Keratinocyte (primary cell): ENCODE data around the gene CRADD. TPM values are rescaled to one million over a fixed set of nuclear protein-coding genes. Genes with fewer than 3 reads are reported as not detected.

Source experiments
- DNase-seq: peaks from one replicate; pipeline ENCODE4 v3.0.0-alpha.2; 2011; ENCODE audit warnings: low read depth, missing footprints, low spot score
- FAIRE-seq: peaks from 2 replicates; lab custom pipeline; 2011; peaks lifted over from hg19 to GRCh38; lab: Jason Lieb, UNC
- H2AFZ ChIP-seq: 2 replicates; pipeline ENCODE4 v1.6.0; 2012; ENCODE audit warnings: low read length, control low read depth, inconsistent platforms; ENCODE audit not compliant: control insufficient read depth
- H3K27ac ChIP-seq: 2 replicates; pipeline ENCODE4 v1.5.1; 2011; ENCODE audit warnings: low read length; ENCODE audit not compliant: control insufficient read depth, insufficient read depth
- H3K27me3 ChIP-seq: 3 replicates; pipeline ENCODE4 v1.6.0; 2011; ENCODE audit warnings: low read length; ENCODE audit not compliant: control insufficient read depth, insufficient read depth; ENCODE audit errors: extremely low read depth
- H3K36me3 ChIP-seq, 2 experiments: 2 replicates in 1 of 2; 3 replicates in 1 of 2; pipeline ENCODE4 v1.5.1; 2011; ENCODE audit warnings: low read length in 2 of 2, mild to moderate bottlenecking in 1 of 2; ENCODE audit not compliant: control insufficient read depth in 2 of 2, insufficient read depth in 2 of 2; ENCODE audit errors: extremely low read depth in 1 of 2
- H3K4me1 ChIP-seq: 3 replicates; pipeline ENCODE4 v1.5.1; 2011; ENCODE audit warnings: low read length; ENCODE audit not compliant: control insufficient read depth, insufficient read depth; ENCODE audit errors: extremely low read depth
- H3K4me2 ChIP-seq: 3 replicates; pipeline ENCODE4 v1.6.0; 2011; ENCODE audit warnings: low read depth, low read length; ENCODE audit not compliant: control insufficient read depth, insufficient read depth; ENCODE audit errors: extremely low read depth
- H3K4me3 ChIP-seq, 3 experiments: fragments of 200-600 bp in 1 of 3; sonication (generic) in 1 of 3; 2 replicates in 2 of 3; 3 replicates in 1 of 3; pipeline ENCODE4 v1.5.1; 2011 to 2016; ENCODE audit warnings: low read length in 3 of 3, mild to moderate bottlenecking in 3 of 3, control low read depth in 2 of 3, inconsistent platforms in 1 of 3, low read depth in 1 of 3, mixed read lengths in 1 of 3, mixed run types in 1 of 3, moderate library complexity in 1 of 3; ENCODE audit not compliant: control insufficient read depth in 2 of 3, insufficient read depth in 2 of 3; ENCODE audit errors: extremely low read depth in 1 of 3
- H3K79me2 ChIP-seq: 2 replicates; pipeline ENCODE4 v1.6.0; 2012; ENCODE audit warnings: low read length; ENCODE audit not compliant: control insufficient read depth, insufficient read depth
- H3K9ac ChIP-seq: 3 replicates; pipeline ENCODE4 v1.6.0; 2011; ENCODE audit warnings: low read length; ENCODE audit not compliant: control insufficient read depth, insufficient read depth; ENCODE audit errors: extremely low read depth
- H3K9me1 ChIP-seq: 3 replicates; pipeline ENCODE4 v1.6.0; 2011; ENCODE audit warnings: low read length; ENCODE audit not compliant: control insufficient read depth, insufficient read depth; ENCODE audit errors: extremely low read depth
- H3K9me3 ChIP-seq: 2 replicates; pipeline ENCODE4 v1.5.1; 2012; ENCODE audit warnings: low read depth, low read length; ENCODE audit not compliant: control insufficient read depth
- H4K20me1 ChIP-seq: 3 replicates; pipeline ENCODE4 v1.6.0; 2011; ENCODE audit warnings: low read length; ENCODE audit not compliant: control insufficient read depth, insufficient read depth; ENCODE audit errors: extremely low read depth
- CTCF ChIP-seq, 3 experiments: IDR thresholded peaks in 1 of 3; conservative IDR thresholded peaks in 1 of 3; optimal IDR thresholded peaks in 1 of 3; 2 replicates in 2 of 3; 3 replicates in 1 of 3; pipeline versions ENCODE3 to v1.5.1; 2011; ENCODE audit warnings: low read length in 3 of 3, mild to moderate bottlenecking in 3 of 3, moderate library complexity in 2 of 3, control low read depth in 1 of 3, inconsistent platforms in 1 of 3; ENCODE audit not compliant: insufficient read depth in 2 of 3; ENCODE audit errors: extremely low read depth in 1 of 3
- EZH2 ChIP-seq: IDR thresholded peaks from one replicate; pipeline ENCODE4 v1.6.1; 2012; ENCODE audit warnings: inconsistent platforms, mild to moderate bottlenecking, low read length, moderate library complexity
- dilution Hi-C: fragments of 300-500 bp; cut with MboI; formaldehyde crosslinking; loops from one replicate; pipeline ENCODE4 v1.7.0; 2020; ENCODE audit warnings: low sequenced_read_pairs; ENCODE audit not compliant: extremely low pct_ligation_motif_present
- polyA plus RNA-seq, 5 experiments: library from polyadenylated mRNA; depleted of rRNA in 3 of 5; stranded (reverse) in 3 of 5; stranded (forward) in 1 of 5; unstranded in 1 of 5; fragments of >200 nt; gene quantifications; 1 replicate in 1 of 5; 2 replicates in 3 of 5; 3 replicates in 1 of 5; pipeline versions ENCODE4 v1.2.1 to v1.2.3, GENCODE V29; 2011 to 2012; ENCODE audit warnings: missing spikeins in 2 of 5, low read depth in 1 of 5, low replicate concordance in 1 of 5

CRADD gene
- polyA plus RNA-seq, 1 donor (not counting 4 experiments of a cell fraction or from before 2014, with no cell fraction given), result 11.2 TPM

- TF ChIP-seq CTCF (optimal IDR thresholded peaks at IDR 0.05 in 1 of 3, IDR thresholded peaks at IDR 0.05 in 1 of 3, conservative IDR thresholded peaks at IDR 0.05 in 1 of 3; ENCODE audit: extremely low read depth in 1 of 3, insufficient read depth in 2 of 3, low read length in 3 of 3) (no peak), EZH2 (no peak)
- no peaks in the 10 kb centered on the region for H3K27me3 ChIP-seq
- DNase-seq (no peak), FAIRE-seq (no peak)
- no peak overlapping the region for H3K4me3 ChIP-seq
- H3K27ac ChIP-seq, result no peak overlapping the region
- H3K4me2 ChIP-seq, result no peak overlapping the region
- H3K9me1 ChIP-seq, result no peaks in the 10 kb centered on the region
- no peaks in the 10 kb centered on the region for H4K20me1 ChIP-seq
- H3K36me3 ChIP-seq, result no peaks in the 10 kb centered on the region
- H3K4me1 ChIP-seq, result peaks cover 9% of the 10 kb centered on the region
- no peak overlapping the region for H2AFZ ChIP-seq
- no peaks in the 10 kb centered on the region for H3K9me3 ChIP-seq
- dilution Hi-C loops, result no loop called here
- H3K79me2 ChIP-seq, result no peaks in the 10 kb centered on the region
- H3K9ac ChIP-seq, result no peak overlapping the region
Observed at GRCh38 chr12:93911396-93911795, 234.2 kb downstream of the CRADD start.

GRCh38 chr12:93912086-93912733 lies 235.0 kb downstream of the CRADD start:
- Histone ChIP-seq H3K4me2 (no peak overlapping the region), H3K9ac (no peak overlapping the region), H3K27me3 (no peaks in the 10 kb centered on the region), H3K27ac (no peak overlapping the region), H3K79me2 (no peaks in the 10 kb centered on the region), H3K9me1 (no peaks in the 10 kb centered on the region), H3K4me3 (no peak overlapping the region), H3K4me1 (peaks cover 13% of the 10 kb centered on the region), H3K36me3 (no peaks in the 10 kb centered on the region), H2AFZ (no peak overlapping the region), H4K20me1 (no peaks in the 10 kb centered on the region), H3K9me3 (no peaks in the 10 kb centered on the region)
- DNase-seq (no peak), FAIRE-seq (no peak)
- dilution Hi-C loops, result no loop called here
- TF ChIP-seq CTCF (optimal IDR thresholded peaks at IDR 0.05 in 1 of 3, IDR thresholded peaks at IDR 0.05 in 1 of 3, conservative IDR thresholded peaks at IDR 0.05 in 1 of 3; ENCODE audit: extremely low read depth in 1 of 3, insufficient read depth in 2 of 3, low read length in 3 of 3) (no peak), EZH2 (no peak)
